Activated T-helper 1 cell treated with anti-CD3 and anti-CD28 coated beads, Interleukin-12 subunit alpha, Interleukin-12 subunit beta, Interleukin-2, Interleukin-4 antibody, amounts not matched to agents 30 ng/mL and 10 ng/mL and 1 ng/mL, durations not matched to agents 14 hours and 24 hours and 36 hours (primary cell): ENCODE results near the gene ASXL2. TPM values are rescaled to one million over a fixed set of nuclear protein-coding genes. Genes with fewer than 3 reads are reported as not detected.

Experiments used
- DNase-seq: peaks from one replicate; pipeline ENCODE4 v3.0.0; 2021; ENCODE audit warnings: low spot score
- H3K27ac Mint-ChIP-seq: one replicate; pipeline ENCODE4 v1.8.0; 2021; ENCODE audit warnings: mild to moderate bottlenecking, mixed read lengths
- H3K27me3 Mint-ChIP-seq: one replicate; pipeline ENCODE4 v1.8.0; 2022; ENCODE audit warnings: mild to moderate bottlenecking, moderate library complexity, mixed read lengths; ENCODE audit not compliant: insufficient read depth
- H3K36me3 Mint-ChIP-seq: one replicate; pipeline ENCODE4 v1.8.0; 2021; ENCODE audit warnings: low read depth, mixed read lengths
- H3K4me1 Mint-ChIP-seq: one replicate; pipeline ENCODE4 v1.8.0; 2021; ENCODE audit warnings: low read depth, mixed read lengths
- H3K4me3 Mint-ChIP-seq: one replicate; pipeline ENCODE4 v1.8.0; 2021; ENCODE audit warnings: mild to moderate bottlenecking, moderate library complexity, mixed read lengths
- H3K9me3 Mint-ChIP-seq: one replicate; pipeline ENCODE4 v1.8.0; 2021; ENCODE audit warnings: mixed read lengths
- intact Hi-C: fragments of 100-400 bp; cut with micrococcal nuclease; formaldehyde crosslinking; loops from one replicate; pipeline ENCODE4 v1.15.1; 2024
- total RNA-seq: library from RNA; stranded (reverse); gene quantifications from 2 replicates; pipeline ENCODE4 v1.2.3, GENCODE V29; 2022

ASXL2 gene
- total RNA-seq, 1 donor from 2014 or later: 48.9 TPM

DNA sequence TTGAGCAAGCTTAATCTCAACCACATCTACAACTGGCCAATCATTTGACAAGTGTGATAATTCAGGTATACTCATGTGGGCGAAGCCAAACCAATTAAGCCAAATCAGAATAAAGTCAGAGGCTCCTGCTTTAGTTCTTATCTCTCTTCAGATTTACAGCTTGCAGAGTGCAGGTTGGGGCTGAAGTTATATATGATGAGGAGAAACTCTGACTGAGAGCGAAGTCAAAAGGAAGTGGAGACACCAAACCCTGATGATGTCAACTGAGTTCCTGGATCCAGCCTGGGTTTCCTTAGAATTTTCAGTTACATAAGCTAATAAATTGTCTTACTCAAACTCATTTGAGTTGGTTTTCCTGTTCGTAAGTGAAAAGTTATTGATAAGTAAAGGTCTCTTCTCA lies 73.9 kb downstream of the ASXL2 start:
- H3K36me3 Mint-ChIP-seq: peaks cover 28% of the 10 kb centered on the region
- no peaks in the 10 kb centered on the region for H3K9me3 Mint-ChIP-seq
- peaks cover 63% of the 10 kb centered on the region for H3K4me1 Mint-ChIP-seq
- no peaks in the 10 kb centered on the region for H3K27me3 Mint-ChIP-seq
- intact Hi-C loops: no loop called here
- no peak for DNase-seq
- peak overlapping the region; percentile 32 for H3K27ac Mint-ChIP-seq
- H3K4me3 Mint-ChIP-seq: peak overlapping the region; percentile 0

DNA sequence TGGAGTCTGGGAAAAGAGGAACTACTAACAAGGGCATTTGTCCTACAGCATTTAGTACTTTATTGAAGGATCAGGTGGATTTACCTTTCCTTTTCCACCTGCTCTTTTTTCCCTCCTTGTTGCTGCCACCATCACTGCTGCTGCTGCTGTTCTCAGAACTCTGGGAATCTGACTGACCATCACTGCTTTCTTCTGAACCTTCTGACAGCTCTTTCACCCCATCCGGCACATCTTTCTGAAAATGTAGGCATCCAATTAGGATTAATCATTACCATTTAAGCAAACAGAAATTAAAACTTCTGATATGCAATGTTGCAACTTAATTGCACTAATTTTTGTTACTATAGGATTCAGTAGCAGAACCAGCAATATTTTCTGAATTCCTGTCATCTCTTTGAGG lies 79.0 kb downstream of the ASXL2 start:
- Mint-ChIP-seq H3K27me3 (no peaks in the 10 kb centered on the region), H3K36me3 (peaks cover 46% of the 10 kb centered on the region), H3K27ac (peak overlapping the region; percentile 40), H3K4me1 (peaks cover 65% of the 10 kb centered on the region), H3K4me3 (no peak overlapping the region), H3K9me3 (no peaks in the 10 kb centered on the region)
- intact Hi-C loops: loop anchor here (5.0 to 10.0 kb wide), 2 partner anchors 47 to 214 kb away; no protein-coding TSS in a partner anchor
- no peak for DNase-seq

DNA sequence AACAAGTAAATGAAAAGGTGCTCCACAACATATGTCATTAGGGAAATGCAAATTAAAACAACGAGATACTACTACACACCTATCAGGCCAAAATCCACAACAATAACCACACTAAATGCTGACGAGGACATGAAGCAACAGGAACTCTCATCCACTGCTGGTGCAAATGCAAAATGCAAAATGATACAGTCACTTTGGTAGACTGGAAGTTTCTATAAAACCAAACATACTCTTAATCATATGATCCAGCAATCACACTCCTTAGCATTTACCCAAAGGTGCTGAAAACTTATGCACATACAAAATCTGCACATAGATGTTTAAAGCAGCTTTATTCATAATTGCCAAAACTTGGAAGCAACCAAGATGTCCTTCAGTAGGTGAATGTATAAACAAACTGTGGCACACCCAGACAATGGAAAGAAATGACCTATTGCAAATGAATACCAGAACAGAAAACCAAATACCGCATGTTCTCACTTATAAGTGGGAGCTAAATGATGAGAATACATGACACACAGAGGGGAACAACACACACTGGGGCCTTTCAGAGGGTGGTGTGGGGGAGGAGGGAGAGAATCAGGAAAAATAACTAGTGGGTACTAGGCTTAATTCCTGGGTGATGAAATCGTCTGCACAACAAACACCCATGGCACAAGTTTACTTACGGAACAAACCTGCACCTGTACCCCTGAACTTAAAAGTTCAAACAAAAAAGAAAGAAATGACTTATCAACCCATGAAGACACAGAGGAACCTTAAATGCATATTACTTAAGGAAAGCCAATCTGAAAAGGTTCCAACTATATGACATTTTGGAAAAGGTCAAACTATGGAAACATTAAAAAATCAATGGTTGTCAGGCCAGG lies 80.4 kb downstream of the ASXL2 start:
- DNase-seq: no peak

DNA sequence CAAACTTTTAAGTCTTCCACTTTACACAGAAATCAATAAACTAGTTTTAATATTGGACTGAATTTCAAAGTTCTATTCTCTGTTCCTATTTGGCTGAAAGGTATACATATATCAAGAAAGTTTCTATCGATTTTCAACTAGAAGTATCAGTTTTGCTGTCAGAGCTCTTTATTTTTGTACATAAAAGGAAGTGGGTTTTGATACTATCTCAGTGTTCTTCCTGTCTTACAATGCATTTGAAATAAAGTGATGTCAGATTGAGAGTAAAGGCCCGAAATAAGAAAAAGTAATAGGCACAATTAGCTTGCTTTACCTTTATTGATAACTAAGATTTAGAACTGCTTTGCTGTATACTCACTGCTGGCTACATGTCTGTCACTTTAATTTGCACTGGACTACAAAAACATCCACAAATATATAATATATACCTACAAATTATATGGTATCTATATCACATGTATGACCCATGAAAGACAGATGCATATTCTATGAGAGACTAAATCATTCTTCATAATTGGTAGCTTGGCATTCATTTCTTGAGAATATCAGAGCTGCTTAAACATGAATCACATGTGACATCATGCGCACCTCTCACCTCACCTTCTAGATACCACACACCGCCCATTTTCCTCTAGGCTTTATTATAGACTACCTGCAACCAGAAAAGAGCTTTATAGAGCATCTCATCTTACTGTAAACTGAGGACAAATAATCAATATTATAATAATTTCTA lies 83.6 kb downstream of the ASXL2 start:
- H3K27me3 Mint-ChIP-seq: no peaks in the 10 kb centered on the region
- DNase-seq: no peak
- H3K9me3 Mint-ChIP-seq: no peaks in the 10 kb centered on the region
- intact Hi-C loops: loop anchor here (1.0 to 10.0 kb wide), 7 partner anchors 23 to 210 kb away; partner anchors contain the start of gene ASXL2
- peak overlapping the region; percentile 86 for H3K27ac Mint-ChIP-seq
- H3K36me3 Mint-ChIP-seq: peaks cover 56% of the 10 kb centered on the region
- H3K4me1 Mint-ChIP-seq: peaks cover 67% of the 10 kb centered on the region
- peak overlapping the region; percentile 87 for H3K4me3 Mint-ChIP-seq

More for the DNA sequence above, 80.4 kb downstream of the ASXL2 start:
- no peaks in the 10 kb centered on the region for H3K9me3 Mint-ChIP-seq
- peak overlapping the region; percentile 31 for H3K4me3 Mint-ChIP-seq
- H3K27me3 Mint-ChIP-seq: no peaks in the 10 kb centered on the region
- peaks cover 64% of the 10 kb centered on the region for H3K4me1 Mint-ChIP-seq
- intact Hi-C loops: loop anchor here (1.0 to 10.0 kb wide), 4 partner anchors 8 to 213 kb away; no protein-coding TSS in a partner anchor
- peaks cover 45% of the 10 kb centered on the region for H3K36me3 Mint-ChIP-seq
- peak overlapping the region; percentile 88 for H3K27ac Mint-ChIP-seq

DNA sequence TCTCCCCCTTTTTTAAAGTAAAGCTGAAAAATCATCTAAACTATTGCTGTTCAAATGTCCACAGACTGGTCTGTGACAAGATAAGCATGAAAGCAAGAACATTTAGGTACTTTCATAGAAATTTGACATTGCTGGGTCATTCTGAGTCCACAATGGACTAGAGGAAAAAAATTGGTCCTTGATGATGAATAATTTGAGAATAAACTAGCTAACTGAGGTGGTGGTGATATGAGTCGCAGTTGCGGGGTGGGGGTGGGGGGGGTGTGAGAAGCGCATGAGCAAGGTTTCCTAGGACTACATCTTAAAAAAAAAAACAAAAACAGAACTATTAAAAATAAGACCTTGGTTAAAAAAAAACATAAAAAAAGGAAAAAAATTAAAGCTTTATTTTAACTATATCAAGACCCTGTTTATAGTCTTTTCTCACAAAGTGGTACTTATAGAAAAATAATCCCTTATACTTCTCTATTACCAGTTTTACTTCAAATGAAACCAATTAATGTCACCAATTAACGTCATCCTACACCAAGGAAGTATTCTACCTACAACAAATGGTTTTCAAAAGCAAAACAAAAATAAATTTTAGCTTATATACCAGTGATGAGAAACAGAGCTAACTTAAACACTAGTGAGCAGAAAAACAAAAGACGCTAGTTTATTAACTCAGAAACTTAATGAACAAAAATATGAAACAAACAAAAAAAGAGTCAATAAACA lies 88.1 kb downstream of the ASXL2 start:
- intact Hi-C loops: loop anchor here (1.0 to 10.0 kb wide), 2 partner anchors 8 to 205 kb away; no protein-coding TSS in a partner anchor
- peak overlapping the region; percentile 36 for H3K27ac Mint-ChIP-seq
- no peaks in the 10 kb centered on the region for H3K9me3 Mint-ChIP-seq
- peaks cover 50% of the 10 kb centered on the region for H3K4me1 Mint-ChIP-seq
- no peaks in the 10 kb centered on the region for H3K27me3 Mint-ChIP-seq
- peaks cover 35% of the 10 kb centered on the region for H3K36me3 Mint-ChIP-seq
- H3K4me3 Mint-ChIP-seq: no peak overlapping the region
- DNase-seq: no peak

DNA sequence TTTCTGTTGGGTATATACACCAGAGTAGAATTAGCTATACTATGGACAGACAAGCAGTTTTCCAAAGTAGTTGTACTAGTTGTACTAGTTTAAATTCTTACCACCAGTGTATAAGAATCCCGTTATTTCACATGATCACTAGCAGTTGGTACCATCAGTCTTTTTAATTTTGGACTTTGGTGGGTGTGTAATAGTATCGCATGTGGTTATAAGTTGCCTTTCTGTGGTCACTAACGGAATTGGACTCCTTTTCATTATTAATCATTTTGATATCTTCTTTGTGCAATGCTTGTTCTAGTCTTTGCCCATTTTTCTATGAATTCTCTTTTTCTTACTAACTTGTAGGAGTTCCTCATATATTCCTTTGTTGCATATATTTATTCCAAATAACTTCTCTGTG lies 89.8 kb downstream of the ASXL2 start:
- Mint-ChIP-seq H3K4me1 (peaks cover 32% of the 10 kb centered on the region), H3K4me3 (peak overlapping the region; percentile 15), H3K27ac (no peak overlapping the region), H3K36me3 (peaks cover 32% of the 10 kb centered on the region), H3K27me3 (no peaks in the 10 kb centered on the region), H3K9me3 (no peaks in the 10 kb centered on the region)
- no peak for DNase-seq
- intact Hi-C loops: no loop called here

DNA sequence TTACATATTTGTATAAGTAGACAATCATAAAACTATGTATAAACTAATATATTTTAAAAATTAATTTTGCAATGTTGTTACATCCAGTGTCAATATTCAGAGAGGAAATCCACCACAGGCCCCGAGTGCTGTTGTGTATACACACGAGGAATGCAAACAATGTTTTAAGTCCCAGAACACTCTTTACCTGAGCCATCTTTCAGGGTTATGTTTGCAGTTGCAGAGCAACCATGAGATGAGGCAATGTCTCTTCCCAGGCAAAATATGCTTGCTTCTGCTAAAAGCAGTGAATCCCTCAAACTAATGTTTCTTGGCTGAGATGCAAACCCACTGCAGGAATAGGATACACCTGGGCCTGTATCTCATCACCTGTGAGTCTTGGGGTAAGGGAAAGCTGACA lies 91.3 kb downstream of the ASXL2 start:
- DNase-seq: no peak

DNA sequence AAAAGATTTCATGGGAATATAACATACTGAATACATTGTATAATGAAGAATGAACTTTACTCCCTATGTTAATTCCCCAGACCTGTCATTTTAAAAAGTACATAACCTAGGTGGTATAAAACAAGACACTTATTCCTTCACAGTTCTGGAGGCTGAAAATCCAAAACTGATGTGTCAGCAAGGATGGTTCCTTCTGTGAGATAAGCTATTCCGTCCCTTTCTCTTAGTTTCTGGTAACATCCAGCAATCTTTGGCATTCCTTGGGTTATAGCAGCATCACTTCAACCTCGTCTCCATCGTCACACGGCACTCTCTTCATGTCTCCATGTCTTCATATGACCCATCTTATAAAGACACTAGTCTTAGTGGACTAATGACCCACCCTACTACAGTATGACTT lies 93.9 kb downstream of the ASXL2 start:
- intact Hi-C loops: no loop called here
- Mint-ChIP-seq H3K36me3 (peaks cover 17% of the 10 kb centered on the region), H3K9me3 (no peaks in the 10 kb centered on the region), H3K4me3 (no peak overlapping the region), H3K27me3 (no peaks in the 10 kb centered on the region), H3K27ac (no peak overlapping the region), H3K4me1 (peaks cover 18% of the 10 kb centered on the region)
- DNase-seq: no peak

More for the DNA sequence above, 91.3 kb downstream of the ASXL2 start:
- Mint-ChIP-seq H3K36me3 (peaks cover 31% of the 10 kb centered on the region), H3K4me3 (no peak overlapping the region), H3K27me3 (no peaks in the 10 kb centered on the region), H3K27ac (no peak overlapping the region), H3K9me3 (no peaks in the 10 kb centered on the region), H3K4me1 (peaks cover 28% of the 10 kb centered on the region)
- intact Hi-C loops: no loop called here

DNA sequence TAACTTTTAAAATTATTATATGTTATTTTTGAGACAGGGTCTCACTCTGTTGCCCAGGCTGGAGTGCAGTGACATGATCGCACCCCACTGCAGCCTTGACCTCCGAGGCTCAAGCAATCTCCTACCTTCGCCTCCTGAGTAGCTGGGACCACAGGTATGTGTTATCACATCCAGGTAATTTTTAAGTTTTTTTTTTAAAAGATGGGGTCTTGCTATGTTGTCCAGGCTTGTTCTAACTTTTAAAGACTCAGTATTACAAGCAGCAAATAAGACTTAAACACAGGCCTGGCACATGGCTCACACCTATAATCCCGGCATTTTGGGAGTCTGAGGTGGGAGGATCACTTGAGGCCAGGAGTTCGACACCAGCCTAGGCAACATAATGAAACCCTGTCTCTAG lies 101.2 kb downstream of the ASXL2 start:
- H3K36me3 Mint-ChIP-seq: peaks cover 16% of the 10 kb centered on the region
- DNase-seq: no peak
- peaks cover 20% of the 10 kb centered on the region for H3K4me1 Mint-ChIP-seq
- H3K4me3 Mint-ChIP-seq: no peak overlapping the region
- no peaks in the 10 kb centered on the region for H3K9me3 Mint-ChIP-seq
- no peak overlapping the region for H3K27ac Mint-ChIP-seq
- intact Hi-C loops: no loop called here
- peaks cover 2% of the 10 kb centered on the region for H3K27me3 Mint-ChIP-seq

DNA sequence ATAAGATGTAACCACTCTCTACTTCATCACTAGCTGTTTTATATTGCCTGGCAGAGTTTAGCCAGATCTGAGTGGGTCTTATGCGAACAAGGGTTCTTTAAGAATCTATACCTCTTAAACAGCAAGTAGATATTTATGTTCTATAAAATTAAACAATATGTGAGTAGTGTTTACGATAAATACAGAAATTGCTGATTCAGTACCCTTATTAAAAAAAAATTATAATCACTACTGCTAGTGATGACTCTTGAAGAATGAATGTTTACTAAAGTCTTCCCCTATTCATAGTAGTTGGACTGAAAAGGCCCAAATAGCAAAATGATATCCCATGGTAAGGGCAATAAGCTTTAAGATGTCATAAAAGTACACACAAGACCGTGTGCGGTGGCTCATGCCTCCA lies 106.2 kb downstream of the ASXL2 start:
- intact Hi-C loops: no loop called here
- no peak overlapping the region for H3K27ac Mint-ChIP-seq
- H3K9me3 Mint-ChIP-seq: no peaks in the 10 kb centered on the region
- H3K4me3 Mint-ChIP-seq: no peak overlapping the region
- peaks cover 40% of the 10 kb centered on the region for H3K36me3 Mint-ChIP-seq
- H3K4me1 Mint-ChIP-seq: peaks cover 21% of the 10 kb centered on the region
- no peak for DNase-seq
- H3K27me3 Mint-ChIP-seq: no peaks in the 10 kb centered on the region

DNA sequence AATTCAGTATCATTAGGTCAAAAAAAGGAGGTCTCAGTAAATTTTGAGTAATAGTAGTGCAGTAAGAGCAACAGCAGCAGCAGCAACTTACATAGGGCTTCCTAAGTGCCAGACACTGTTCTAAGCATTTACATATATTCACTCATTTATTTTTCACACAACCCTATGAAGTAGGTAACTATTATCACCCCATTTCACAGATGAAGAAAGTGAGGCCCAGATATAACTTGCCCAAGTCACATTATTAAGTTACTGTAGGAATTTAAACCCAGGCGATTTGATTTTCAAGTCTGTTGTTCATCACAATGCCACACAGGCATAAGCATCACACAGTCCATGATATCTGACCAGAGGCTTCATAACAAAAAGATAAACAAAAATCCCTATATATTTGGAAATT lies 114.7 kb downstream of the ASXL2 start:
- no peak overlapping the region for H3K27ac Mint-ChIP-seq
- no peak for DNase-seq
- peaks cover 18% of the 10 kb centered on the region for H3K4me1 Mint-ChIP-seq
- H3K9me3 Mint-ChIP-seq: no peaks in the 10 kb centered on the region
- intact Hi-C loops: no loop called here
- no peak overlapping the region for H3K4me3 Mint-ChIP-seq
- peaks cover 49% of the 10 kb centered on the region for H3K36me3 Mint-ChIP-seq
- no peaks in the 10 kb centered on the region for H3K27me3 Mint-ChIP-seq

DNA sequence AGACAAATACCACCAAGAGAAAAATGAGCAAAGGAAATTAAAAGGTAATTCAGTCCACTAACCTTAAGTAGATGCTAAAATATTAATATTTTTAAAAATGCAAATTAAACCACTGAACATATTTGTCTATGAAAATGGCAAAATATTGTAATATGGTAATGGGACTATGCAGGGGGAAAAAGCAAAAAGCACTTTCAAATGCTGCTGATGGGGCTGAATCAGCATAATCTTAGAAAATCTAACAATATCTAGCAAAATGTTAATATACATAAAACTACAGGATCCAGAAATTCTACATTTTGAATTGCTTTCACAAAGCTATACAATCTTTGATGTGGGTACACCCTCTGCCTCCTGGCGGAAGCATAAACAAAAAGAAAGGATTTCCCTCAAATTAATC lies 118.0 kb downstream of the ASXL2 start:
- peaks cover 34% of the 10 kb centered on the region for H3K36me3 Mint-ChIP-seq

More for the DNA sequence above, 118.0 kb downstream of the ASXL2 start:
- peaks cover 10% of the 10 kb centered on the region for H3K4me1 Mint-ChIP-seq
- H3K4me3 Mint-ChIP-seq: no peak overlapping the region
- no peak for DNase-seq
- H3K9me3 Mint-ChIP-seq: no peaks in the 10 kb centered on the region
- intact Hi-C loops: no loop called here
- no peak overlapping the region for H3K27ac Mint-ChIP-seq
- no peaks in the 10 kb centered on the region for H3K27me3 Mint-ChIP-seq
